PC-9 (cell line): Measurements from ENCODE around the gene SF3A2.
"Not testable (repeated sequence)": the region's sequence is repeated elsewhere in the genome, so short reads cannot be mapped to it uniquely, and the experiment has no call there.

Experiments used
- EZH2 ChIP-seq: fragments of 200-600 bp; sonication (generic); IDR thresholded peaks from 2 replicates; pipeline ENCODE4 v1.8.0; 2017; ENCODE audit warnings: antibody characterized with exemption, low read depth
- TF ChIP-seq, protein P1 (sequence below): fragments of 200-600 bp; sonication (generic); conservative IDR thresholded peaks from 2 replicates; pipeline ENCODE4 v1.6.1; 2017; ENCODE audit warnings: mixed run types, antibody characterized with exemption, mild to moderate bottlenecking, moderate library complexity

DNA sequence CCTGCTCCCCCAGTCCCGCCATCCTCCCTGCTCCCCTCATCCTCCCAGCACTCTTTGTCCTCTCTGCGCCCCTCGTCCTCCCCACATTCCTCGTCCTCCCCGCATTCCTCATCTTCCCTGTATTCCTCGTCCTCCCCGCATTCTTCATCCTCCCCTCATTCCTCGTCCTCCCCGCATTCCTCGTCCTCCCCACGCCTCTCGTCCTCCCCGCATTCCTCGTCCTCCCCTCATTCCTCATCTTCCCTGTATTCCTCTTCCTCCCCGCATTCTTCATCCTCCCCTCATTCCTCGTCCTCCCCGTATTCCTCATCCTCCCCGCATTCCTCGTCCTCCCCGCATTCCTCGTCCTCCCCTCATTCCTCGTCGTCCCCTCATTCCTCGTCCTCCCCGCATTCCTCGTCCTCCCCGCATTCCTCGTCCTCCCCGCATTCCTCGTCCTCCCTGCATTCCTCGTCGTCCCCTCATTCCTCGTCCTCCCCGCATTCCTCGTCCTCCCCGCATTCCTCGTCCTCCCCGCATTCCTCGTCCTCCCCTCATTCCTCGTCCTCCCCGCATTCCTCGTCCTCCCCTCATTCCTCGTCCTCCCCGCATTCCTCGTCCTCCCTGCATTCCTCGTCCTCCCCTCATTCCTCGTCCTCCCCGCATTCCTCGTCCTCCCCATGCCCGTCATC lies 35.9 kb upstream of the SF3A2 start:
- TF ChIP-seq, protein P1, sequence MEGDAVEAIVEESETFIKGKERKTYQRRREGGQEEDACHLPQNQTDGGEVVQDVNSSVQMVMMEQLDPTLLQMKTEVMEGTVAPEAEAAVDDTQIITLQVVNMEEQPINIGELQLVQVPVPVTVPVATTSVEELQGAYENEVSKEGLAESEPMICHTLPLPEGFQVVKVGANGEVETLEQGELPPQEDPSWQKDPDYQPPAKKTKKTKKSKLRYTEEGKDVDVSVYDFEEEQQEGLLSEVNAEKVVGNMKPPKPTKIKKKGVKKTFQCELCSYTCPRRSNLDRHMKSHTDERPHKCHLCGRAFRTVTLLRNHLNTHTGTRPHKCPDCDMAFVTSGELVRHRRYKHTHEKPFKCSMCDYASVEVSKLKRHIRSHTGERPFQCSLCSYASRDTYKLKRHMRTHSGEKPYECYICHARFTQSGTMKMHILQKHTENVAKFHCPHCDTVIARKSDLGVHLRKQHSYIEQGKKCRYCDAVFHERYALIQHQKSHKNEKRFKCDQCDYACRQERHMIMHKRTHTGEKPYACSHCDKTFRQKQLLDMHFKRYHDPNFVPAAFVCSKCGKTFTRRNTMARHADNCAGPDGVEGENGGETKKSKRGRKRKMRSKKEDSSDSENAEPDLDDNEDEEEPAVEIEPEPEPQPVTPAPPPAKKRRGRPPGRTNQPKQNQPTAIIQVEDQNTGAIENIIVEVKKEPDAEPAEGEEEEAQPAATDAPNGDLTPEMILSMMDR, result not testable (repeated sequence)
- TF ChIP-seq EZH2, result not testable (repeated sequence)
